ENCODE results near the gene ENTPD8.

ENTPD8 gene

GRCh38 chr9:137441289-137441934 lies at the start of gene ENTPD8:
ENTPD8 (minus strand) TSS chr9:137441357; CDS start chr9:137438285, 3,072 bp downstream.
- no peak for DNase-seq (ENCODE audit: low read depth, low spot score)

- no peak for DNase-seq (ENCODE audit: low read depth, low spot score)
These were observed 49.5 kb upstream of the ENTPD8 start for GRCh38 chr9:137490532-137491186.

- DNase-seq (ENCODE audit: low read depth, low spot score): no peak
These were observed 47.7 kb upstream of the ENTPD8 start for GRCh38 chr9:137488906-137489305.

GRCh38 chr9:137488327-137488653 lies 47.1 kb upstream of the ENTPD8 start:
- DNase-seq (ENCODE audit: low read depth, low spot score): no peak

GRCh38 chr9:137487454-137488326 lies 46.5 kb upstream of the ENTPD8 start:
- no peak for DNase-seq (ENCODE audit: low read depth, low spot score)

- no peak for DNase-seq (ENCODE audit: low read depth, low spot score)
These were observed 45.6 kb upstream of the ENTPD8 start for GRCh38 chr9:137486545-137487453.

- no peak for DNase-seq (ENCODE audit: low read depth, low spot score)
These were observed 45.0 kb upstream of the ENTPD8 start for GRCh38 chr9:137486141-137486490.

- DNase-seq (ENCODE audit: low read depth, low spot score): no peak
These were observed 44.4 kb upstream of the ENTPD8 start for GRCh38 chr9:137485343-137486140.

GRCh38 chr9:137484551-137485315 lies 43.6 kb upstream of the ENTPD8 start:
- no peak for DNase-seq (ENCODE audit: low read depth, low spot score)

GRCh38 chr9:137482094-137482781 lies 41.1 kb upstream of the ENTPD8 start:
- DNase-seq (ENCODE audit: low read depth, low spot score): no peak

GRCh38 chr9:137480686-137481683 lies 39.8 kb upstream of the ENTPD8 start:
- no peak for DNase-seq (ENCODE audit: low read depth, low spot score)

GRCh38 chr9:137479892-137480685 lies 38.9 kb upstream of the ENTPD8 start:
- no peak for DNase-seq (ENCODE audit: low read depth, low spot score)

- peak; percentile 15 for DNase-seq (ENCODE audit: low read depth, low spot score)
These were observed 38.1 kb upstream of the ENTPD8 start for GRCh38 chr9:137478962-137479861.

- no peak for DNase-seq (ENCODE audit: low read depth, low spot score)
These were observed 37.4 kb upstream of the ENTPD8 start for GRCh38 chr9:137478613-137478961.

- no peak for DNase-seq (ENCODE audit: low read depth, low spot score)
These were observed 36.8 kb upstream of the ENTPD8 start for GRCh38 chr9:137477778-137478612.

- no peak for DNase-seq (ENCODE audit: low read depth, low spot score)
These were observed 35.7 kb upstream of the ENTPD8 start for GRCh38 chr9:137476856-137477255.

Measured in iPS DF 19.7 (cell line).